ENCODE results near the gene KDM2A.

KDM2A gene

GRCh38 chr11:67274768-67275605, 155.9 kb downstream of the KDM2A start:
- TF ChIP-seq CTCF (IDR thresholded peaks at IDR 0.05), result no peak

- TF ChIP-seq CTCF (IDR thresholded peaks at IDR 0.05), result no peak
These were observed 156.7 kb downstream of the KDM2A start for GRCh38 chr11:67275606-67276409.

GRCh38 chr11:67276781-67277230, 157.7 kb downstream of the KDM2A start:
- TF ChIP-seq CTCF (IDR thresholded peaks at IDR 0.05), result no peak

GRCh38 chr11:67277231-67277961, 158.3 kb downstream of the KDM2A start:
- no peak for TF ChIP-seq CTCF (IDR thresholded peaks at IDR 0.05)

GRCh38 chr11:67278135-67278938, 159.3 kb downstream of the KDM2A start:
- TF ChIP-seq CTCF (IDR thresholded peaks at IDR 0.05), result no peak

GRCh38 chr11:67278939-67279588, 160.0 kb downstream of the KDM2A start:
- no peak for TF ChIP-seq CTCF (IDR thresholded peaks at IDR 0.05)

Measured in LNCAP (cell line).